ENCODE measurements around the gene CCDC28B.

The CCDC28B gene

GRCh38 chr1:32208891-32209328 is 8.5 kb downstream of the CCDC28B start, which contains the start of gene DCDC2B:
Gene DCDC2B, plus strand, starts transcription at chr1:32209089. Its CDS starts 5 bp downstream, at chr1:32209094.
- no peak for TF ChIP-seq CTCF (IDR thresholded peaks at IDR 0.05; ENCODE audit: insufficient read depth, low read depth, low read length, missing control alignments)
- H3K4me3 ChIP-seq (ENCODE audit: low read length), result no peak within 1 kb of the TSS
- peak; percentile 73 for DNase-seq (ENCODE audit: low read depth)

DNA sequence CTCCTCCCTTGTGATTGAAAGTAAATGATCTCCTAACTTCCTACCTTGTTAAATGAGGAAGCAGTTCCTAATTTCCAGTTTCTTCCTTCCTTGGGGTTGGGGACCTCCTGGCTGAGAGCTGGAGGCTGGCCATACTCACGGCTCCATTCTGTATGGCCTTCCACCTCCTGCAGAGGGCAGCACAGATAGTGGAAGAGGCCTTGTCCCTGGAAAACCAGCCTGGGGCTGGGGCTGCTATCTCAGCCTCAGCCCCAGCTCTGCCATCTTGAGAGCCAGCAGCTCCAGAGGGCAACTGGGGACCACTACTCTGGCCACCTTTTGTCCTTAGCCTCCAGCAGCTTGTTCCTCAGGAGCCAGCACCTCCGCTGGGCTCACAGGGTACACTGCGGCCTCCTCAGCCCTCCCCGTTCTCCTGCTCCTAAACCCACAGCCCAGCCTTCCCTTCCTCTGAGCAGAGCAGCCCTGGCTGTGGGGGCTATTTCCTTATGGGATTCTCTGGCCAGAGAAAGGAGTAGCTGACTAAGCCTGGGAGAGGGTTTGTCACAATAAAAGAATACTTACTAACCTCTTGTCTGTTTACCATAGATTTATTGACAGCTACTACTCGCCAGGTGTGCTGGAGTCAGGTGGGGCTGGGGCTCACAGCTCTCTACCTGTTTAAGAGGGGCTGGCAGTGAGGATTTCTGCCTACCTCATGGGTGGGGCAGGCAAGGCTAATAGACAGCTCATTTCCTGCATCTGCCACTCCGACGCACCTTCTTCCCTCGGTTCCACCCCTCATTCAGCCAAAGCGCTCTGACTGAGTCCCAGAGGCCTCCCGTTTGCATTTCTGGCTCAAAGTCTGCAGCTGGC is 15.5 kb downstream of the CCDC28B start:
- no peak overlapping the region for H3K4me3 ChIP-seq (ENCODE audit: low read length)
- peak; percentile 82 for DNase-seq (ENCODE audit: low read depth)
- TF ChIP-seq CTCF (IDR thresholded peaks at IDR 0.05; ENCODE audit: insufficient read depth, low read depth, low read length, missing control alignments), result peak; percentile 90

DNA sequence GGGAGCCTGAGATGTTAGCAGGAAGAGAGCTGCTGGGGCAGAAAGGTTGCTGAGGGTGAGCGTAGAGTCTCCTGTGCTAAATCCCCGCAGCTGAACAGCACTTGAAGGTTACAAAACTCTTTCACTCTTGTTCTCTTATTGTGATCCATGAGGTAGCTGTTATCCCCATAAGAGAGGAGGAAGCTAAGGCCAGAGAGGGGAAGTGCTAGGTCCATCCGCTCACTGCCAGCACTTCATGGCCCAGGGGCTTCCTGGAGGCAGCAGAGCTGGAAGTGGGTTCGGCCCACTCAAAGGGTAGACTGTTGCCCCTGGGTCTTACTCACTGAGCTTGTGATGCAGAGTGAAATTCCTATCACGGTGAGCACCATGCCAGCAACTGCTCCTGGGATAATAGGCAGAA is 16.2 kb downstream of the CCDC28B start:
- no peak for DNase-seq (ENCODE audit: low read depth)
- H3K4me3 ChIP-seq (ENCODE audit: low read length), result no peak overlapping the region
- TF ChIP-seq CTCF (IDR thresholded peaks at IDR 0.05; ENCODE audit: insufficient read depth, low read depth, low read length, missing control alignments), result no peak

DNA sequence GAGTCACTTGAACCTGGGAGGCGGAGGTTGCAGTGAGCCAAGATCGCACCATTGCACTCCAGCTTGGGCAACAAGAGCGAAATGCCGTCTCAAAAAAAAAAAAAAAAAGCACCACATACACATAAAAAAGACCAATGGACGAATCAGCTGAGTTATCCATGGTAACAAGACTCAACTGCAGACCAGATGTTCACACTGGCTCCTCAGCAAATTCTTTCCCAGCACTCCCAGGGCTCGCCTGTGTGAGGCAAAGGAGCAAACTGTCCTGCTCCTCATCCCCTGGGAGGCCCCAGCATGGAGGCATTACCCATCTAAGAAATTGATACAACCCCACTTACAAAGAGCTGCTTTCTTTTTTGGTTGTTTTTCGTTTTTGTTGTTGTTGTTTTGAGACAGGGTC is 18.6 kb downstream of the CCDC28B start:
- no peak for DNase-seq (ENCODE audit: low read depth)
- TF ChIP-seq CTCF (IDR thresholded peaks at IDR 0.05; ENCODE audit: insufficient read depth, low read depth, low read length, missing control alignments), result no peak
- no peak overlapping the region for H3K4me3 ChIP-seq (ENCODE audit: low read length)

DNA sequence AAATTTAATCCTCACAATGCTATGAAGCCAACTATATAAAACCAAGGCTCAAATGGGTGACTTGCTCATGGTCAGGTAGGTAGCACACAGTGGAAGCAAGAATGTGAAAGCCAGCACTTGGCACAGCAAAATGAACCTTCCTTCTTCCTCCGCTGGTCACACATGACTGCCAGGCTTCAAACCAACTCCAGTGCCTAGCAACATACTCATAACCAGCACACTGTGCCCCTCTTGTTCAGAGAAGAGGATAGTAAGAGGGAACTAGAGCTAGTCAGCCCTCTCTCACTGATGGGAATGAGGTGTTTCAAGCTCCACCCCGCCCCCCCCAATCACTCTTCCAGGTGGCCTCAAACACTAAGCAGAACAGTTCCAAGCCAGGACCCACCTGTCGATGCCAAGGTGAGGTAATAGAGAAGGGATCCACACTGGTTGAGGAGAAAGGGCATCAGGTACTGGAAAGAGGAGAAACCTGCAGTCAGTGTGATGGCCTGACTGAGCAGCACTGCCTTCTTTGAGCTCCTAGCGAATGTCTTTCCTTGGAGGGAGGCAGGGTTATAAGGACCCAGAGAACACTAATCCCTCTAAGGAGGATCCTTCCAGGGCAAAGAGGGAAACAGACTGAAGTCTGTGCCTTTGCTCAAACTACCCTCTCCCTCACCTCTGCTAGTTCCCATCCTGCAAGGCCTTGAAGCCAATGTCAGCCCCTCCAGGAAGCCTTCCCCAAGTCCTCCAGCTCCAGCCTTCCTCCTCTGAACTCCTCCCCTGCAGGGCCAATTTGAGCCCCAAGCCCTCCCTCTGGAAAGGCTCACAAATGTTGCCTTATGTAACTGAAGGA is 20.6 kb downstream of the CCDC28B start:
- no peak for DNase-seq (ENCODE audit: low read depth)
- H3K4me3 ChIP-seq (ENCODE audit: low read length), result peak overlapping the region; percentile 98
- no peak for TF ChIP-seq CTCF (IDR thresholded peaks at IDR 0.05; ENCODE audit: insufficient read depth, low read depth, low read length, missing control alignments)

DNA sequence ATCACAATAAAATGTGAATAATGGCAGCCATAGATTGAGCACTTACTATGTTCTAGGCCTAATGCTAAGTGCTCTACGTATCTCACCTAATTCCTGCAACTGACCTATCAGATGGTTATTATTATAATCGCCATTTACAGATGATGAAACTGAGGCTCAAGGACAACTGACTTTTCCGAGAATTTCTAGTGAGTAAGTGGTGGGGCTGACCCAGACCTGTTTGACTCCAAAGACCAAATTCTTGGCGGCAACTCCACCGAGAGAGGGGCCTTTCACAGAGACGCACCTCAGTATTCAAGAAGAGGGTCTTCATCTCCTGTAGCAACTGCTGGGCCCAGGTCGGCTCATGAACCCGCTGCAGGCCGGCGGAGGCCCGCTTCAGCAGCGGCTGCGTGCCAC is 21.2 kb downstream of the CCDC28B start:
- no peak for DNase-seq (ENCODE audit: low read depth)
- peak overlapping the region; percentile 98 for H3K4me3 ChIP-seq (ENCODE audit: low read length)
- no peak for TF ChIP-seq CTCF (IDR thresholded peaks at IDR 0.05; ENCODE audit: insufficient read depth, low read depth, low read length, missing control alignments)

All from epithelial cell of esophagus (primary cell).